Natural killer cell treated with Interleukin-12 subunit alpha and Interleukin-12 subunit beta and Interleukin-15 and Interleukin-18, amount 100 ng/mL, for 72 hours (primary cell): ENCODE data around the gene HPSE2. TPM values are rescaled to one million over a fixed set of nuclear protein-coding genes. Genes with fewer than 3 reads are reported as not detected.
"Not testable (repeated sequence)": the region's sequence is repeated elsewhere in the genome, so short reads cannot be mapped to it uniquely, and the experiment has no call there.

ENCODE experiments used
- ATAC-seq, 2 donors: fragments of 150-1000 bp; cut with Tn5 transposase in 1 of 2; sonication (Bioruptor Pico), chemical (Tn5 transposase) in 1 of 2; 2 replicates each; pipeline ENCODE4 v1.10.0; 2021
- DNase-seq: peaks from one replicate; pipeline ENCODE4 v3.0.0; 2022; ENCODE audit warnings: low spot score
- H3K27ac Mint-ChIP-seq, 2 donors: 1 replicate in 1 of 2; 2 replicates in 1 of 2; pipeline ENCODE4 v1.8.0; 2022; ENCODE audit warnings: mixed read lengths in 2 of 2, mild to moderate bottlenecking in 1 of 2, moderate library complexity in 1 of 2
- H3K27me3 Mint-ChIP-seq, 2 donors: 1 replicate in 1 of 2; 2 replicates in 1 of 2; pipeline ENCODE4 v1.8.0; 2022; ENCODE audit warnings: mixed read lengths in 2 of 2
- H3K36me3 Mint-ChIP-seq: one replicate; pipeline ENCODE4 v1.8.0; 2022; ENCODE audit warnings: mixed read lengths
- H3K4me1 Mint-ChIP-seq, 2 donors: 1 replicate in 1 of 2; 2 replicates in 1 of 2; pipeline ENCODE4 v1.8.0; 2022; ENCODE audit warnings: low read depth in 2 of 2, mixed read lengths in 2 of 2, mild to moderate bottlenecking in 1 of 2
- H3K4me3 Mint-ChIP-seq: one replicate; pipeline ENCODE4 v1.8.0; 2022; ENCODE audit warnings: mixed read lengths
- H3K9me3 Mint-ChIP-seq: 2 replicates; pipeline ENCODE4 v1.8.0; 2022; ENCODE audit warnings: mixed read lengths
- total RNA-seq, 2 donors: library from RNA; stranded (reverse); gene quantifications; one replicate each; pipeline ENCODE4 v1.2.3, GENCODE V29; 2022

Gene HPSE2
- total RNA-seq, 2 donors from 2014 or later, result not detected

GRCh38 chr10:99008054-99008453 lies 227.6 kb downstream of the HPSE2 start:
- H3K36me3 Mint-ChIP-seq, result peaks cover 9% of the 10 kb centered on the region
- no peak overlapping the region for H3K4me3 Mint-ChIP-seq
- no peaks in the 10 kb centered on the region for H3K27me3 Mint-ChIP-seq
- DNase-seq (no peak), ATAC-seq (no peak)
- H3K27ac Mint-ChIP-seq, result no peak overlapping the region
- no peaks in the 10 kb centered on the region for H3K4me1 Mint-ChIP-seq
- peaks cover 7% of the 10 kb centered on the region for H3K9me3 Mint-ChIP-seq

- Mint-ChIP-seq H3K4me1 (no peaks in the 10 kb centered on the region), H3K27me3 (no peaks in the 10 kb centered on the region), H3K9me3 (peaks cover 10% of the 10 kb centered on the region), H3K27ac (no peak overlapping the region), H3K36me3 (peaks cover 9% of the 10 kb centered on the region), H3K4me3 (no peak overlapping the region)
- no peak for DNase-seq
- no peak for ATAC-seq
These were observed 228.2 kb downstream of the HPSE2 start for GRCh38 chr10:99007457-99007856.

- no peaks in the 10 kb centered on the region for H3K27me3 Mint-ChIP-seq
- H3K4me1 Mint-ChIP-seq, result no peaks in the 10 kb centered on the region
- no peak overlapping the region for H3K4me3 Mint-ChIP-seq
- peaks cover 9% of the 10 kb centered on the region for H3K36me3 Mint-ChIP-seq
- no peak overlapping the region for H3K27ac Mint-ChIP-seq
- ATAC-seq (no peak), DNase-seq (no peak)
- peaks cover 10% of the 10 kb centered on the region for H3K9me3 Mint-ChIP-seq
These were observed 230.4 kb downstream of the HPSE2 start for GRCh38 chr10:99005254-99005653.

- peaks cover 9% of the 10 kb centered on the region for H3K36me3 Mint-ChIP-seq
- H3K4me1 Mint-ChIP-seq, result no peaks in the 10 kb centered on the region
- H3K9me3 Mint-ChIP-seq, result peaks cover 10% of the 10 kb centered on the region
- ATAC-seq (no peak), DNase-seq (no peak)
- H3K27me3 Mint-ChIP-seq, result no peaks in the 10 kb centered on the region
- H3K27ac Mint-ChIP-seq, result no peak overlapping the region
- no peak overlapping the region for H3K4me3 Mint-ChIP-seq
These were observed 230.9 kb downstream of the HPSE2 start for GRCh38 chr10:99004738-99005137.

- no peak overlapping the region for H3K4me3 Mint-ChIP-seq
- DNase-seq, result no peak
- peaks cover 9% of the 10 kb centered on the region for H3K36me3 Mint-ChIP-seq
- no peak for ATAC-seq
- H3K27me3 Mint-ChIP-seq, result no peaks in the 10 kb centered on the region
- H3K4me1 Mint-ChIP-seq, result no peaks in the 10 kb centered on the region
- peaks cover 10% of the 10 kb centered on the region for H3K9me3 Mint-ChIP-seq
- no peak overlapping the region for H3K27ac Mint-ChIP-seq
These were observed 233.3 kb downstream of the HPSE2 start for GRCh38 chr10:99002392-99002791.

- Mint-ChIP-seq H3K36me3 (no peaks in the 10 kb centered on the region), H3K4me1 (no peaks in the 10 kb centered on the region), H3K27ac (no peak overlapping the region), H3K9me3 (peaks cover 3% of the 10 kb centered on the region), H3K4me3 (no peak overlapping the region), H3K27me3 (no peaks in the 10 kb centered on the region)
- DNase-seq (no peak), ATAC-seq (no peak)
These were observed 238.1 kb downstream of the HPSE2 start for GRCh38 chr10:98997596-98997995.

- DNase-seq (no peak), ATAC-seq (no peak)
- Mint-ChIP-seq H3K9me3 (peaks cover 7% of the 10 kb centered on the region), H3K36me3 (no peaks in the 10 kb centered on the region), H3K4me3 (no peak overlapping the region), H3K4me1 (no peaks in the 10 kb centered on the region), H3K27ac (no peak overlapping the region), H3K27me3 (no peaks in the 10 kb centered on the region)
These were observed 241.6 kb downstream of the HPSE2 start for GRCh38 chr10:98994030-98994429.

GRCh38 chr10:98983751-98984150 lies 251.9 kb downstream of the HPSE2 start:
- not testable (repeated sequence) for H3K4me1 Mint-ChIP-seq, ATAC-seq, H3K36me3 Mint-ChIP-seq, DNase-seq, H3K27ac Mint-ChIP-seq, H3K9me3 Mint-ChIP-seq, H3K27me3 Mint-ChIP-seq, H3K4me3 Mint-ChIP-seq

- Mint-ChIP-seq H3K4me1 (no peaks in the 10 kb centered on the region), H3K36me3 (no peaks in the 10 kb centered on the region), H3K9me3 (peaks cover 8% of the 10 kb centered on the region), H3K27me3 (no peaks in the 10 kb centered on the region), H3K27ac (no peak overlapping the region), H3K4me3 (no peak overlapping the region)
- DNase-seq (no peak), ATAC-seq (no peak)
These were observed 255.3 kb downstream of the HPSE2 start for GRCh38 chr10:98980353-98980752.

GRCh38 chr10:98971464-98971863 lies 264.2 kb downstream of the HPSE2 start:
- Mint-ChIP-seq H3K27ac (no peak overlapping the region), H3K4me3 (no peak overlapping the region), H3K27me3 (no peaks in the 10 kb centered on the region), H3K4me1 (no peaks in the 10 kb centered on the region), H3K36me3 (no peaks in the 10 kb centered on the region), H3K9me3 (peaks cover 7% of the 10 kb centered on the region)
- DNase-seq (no peak), ATAC-seq (no peak)

- H3K27ac Mint-ChIP-seq, result no peak overlapping the region
- no peak for DNase-seq
- H3K9me3 Mint-ChIP-seq, result peaks cover 10% of the 10 kb centered on the region
- H3K27me3 Mint-ChIP-seq, result no peaks in the 10 kb centered on the region
- ATAC-seq, result no peak
- H3K36me3 Mint-ChIP-seq, result no peaks in the 10 kb centered on the region
- H3K4me3 Mint-ChIP-seq, result no peak overlapping the region
- H3K4me1 Mint-ChIP-seq, result no peaks in the 10 kb centered on the region
These were observed 268.1 kb downstream of the HPSE2 start for GRCh38 chr10:98967601-98968000.

GRCh38 chr10:98963608-98964007 lies 272.0 kb downstream of the HPSE2 start:
- DNase-seq (no peak), ATAC-seq (no peak)
- Mint-ChIP-seq H3K9me3 (peaks cover 3% of the 10 kb centered on the region), H3K4me3 (no peak overlapping the region), H3K27me3 (no peaks in the 10 kb centered on the region), H3K27ac (no peak overlapping the region), H3K36me3 (no peaks in the 10 kb centered on the region), H3K4me1 (no peaks in the 10 kb centered on the region)

GRCh38 chr10:98959379-98959778 lies 276.3 kb downstream of the HPSE2 start:
- Mint-ChIP-seq H3K4me3 (no peak overlapping the region), H3K36me3 (no peaks in the 10 kb centered on the region), H3K4me1 (no peaks in the 10 kb centered on the region), H3K27me3 (no peaks in the 10 kb centered on the region), H3K27ac (no peak overlapping the region), H3K9me3 (peaks cover 4% of the 10 kb centered on the region)
- ATAC-seq, result no peak
- no peak for DNase-seq

GRCh38 chr10:98957801-98958200 lies 277.9 kb downstream of the HPSE2 start:
- Mint-ChIP-seq H3K36me3 (no peaks in the 10 kb centered on the region), H3K9me3 (peaks cover 4% of the 10 kb centered on the region), H3K4me1 (no peaks in the 10 kb centered on the region), H3K4me3 (no peak overlapping the region), H3K27me3 (no peaks in the 10 kb centered on the region), H3K27ac (no peak overlapping the region)
- DNase-seq, result no peak
- ATAC-seq, result no peak

- Mint-ChIP-seq H3K27me3 (no peaks in the 10 kb centered on the region), H3K36me3 (no peaks in the 10 kb centered on the region), H3K9me3 (peaks cover 4% of the 10 kb centered on the region), H3K4me1 (no peaks in the 10 kb centered on the region), H3K4me3 (no peak overlapping the region), H3K27ac (no peak overlapping the region)
- ATAC-seq, result no peak
- DNase-seq, result no peak
These were observed 278.9 kb downstream of the HPSE2 start for GRCh38 chr10:98956576-98957260.
